ENCODE data around the gene GPR151.

- no peak for TF ChIP-seq GATA3 (IDR thresholded peaks at IDR 0.05; ENCODE audit: low read depth, low read length)
- TF ChIP-seq GATA2 (IDR thresholded peaks at IDR 0.05; ENCODE audit: low read depth, low read length) = no peak
These were observed 25.7 kb downstream of the GPR151 start for GRCh38 chr5:146490089-146490843.
